ENCODE data around the gene MTCH1.

The MTCH1 gene

GRCh38 chr6:36985808-36986703 is at the start of gene MTCH1:
MTCH1 (minus strand) TSS chr6:36986196; CDS start chr6:36986173, 23 bp downstream.
- peak within 1 kb of the TSS; percentile 78 for H3K4me3 ChIP-seq (replicated peaks; ENCODE audit: low read depth, low read length)
- no peak for TF ChIP-seq CTCF (IDR thresholded peaks at IDR 0.05; ENCODE audit: low read depth, low read length, missing control alignments)
- peak; percentile 43 for DNase-seq (ENCODE audit: extremely low read depth, low read depth)

GRCh38 chr6:37033819-37034795 is 48.1 kb upstream of the MTCH1 start:
- DNase-seq (ENCODE audit: extremely low read depth, low read depth) = no peak
- TF ChIP-seq CTCF (IDR thresholded peaks at IDR 0.05; ENCODE audit: low read depth, low read length, missing control alignments) = no peak
- H3K4me3 ChIP-seq (replicated peaks; ENCODE audit: low read depth, low read length) = no peak overlapping the region

DNA sequence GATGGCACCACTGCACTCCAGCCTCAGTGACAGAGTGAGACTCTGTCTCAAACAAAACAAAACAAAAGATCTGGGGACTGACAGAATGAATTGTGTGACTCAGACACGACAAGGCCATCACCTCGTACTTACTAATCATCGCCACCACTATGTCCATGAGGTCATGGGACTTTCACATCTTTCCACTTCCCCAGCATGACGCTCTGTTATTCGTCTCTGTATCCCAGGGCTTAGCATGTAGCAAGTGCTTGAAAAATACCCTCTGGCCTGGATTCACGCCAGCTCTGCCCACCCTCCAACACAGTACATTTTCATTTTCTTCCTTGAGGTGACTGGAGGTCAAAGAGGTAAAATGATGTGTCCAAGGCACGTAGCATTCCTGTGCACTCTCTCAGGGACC is 47.3 kb upstream of the MTCH1 start:
- no peak overlapping the region for H3K4me3 ChIP-seq (replicated peaks; ENCODE audit: low read depth, low read length)
- TF ChIP-seq CTCF (IDR thresholded peaks at IDR 0.05; ENCODE audit: low read depth, low read length, missing control alignments) = no peak
- DNase-seq (ENCODE audit: extremely low read depth, low read depth) = no peak

DNA sequence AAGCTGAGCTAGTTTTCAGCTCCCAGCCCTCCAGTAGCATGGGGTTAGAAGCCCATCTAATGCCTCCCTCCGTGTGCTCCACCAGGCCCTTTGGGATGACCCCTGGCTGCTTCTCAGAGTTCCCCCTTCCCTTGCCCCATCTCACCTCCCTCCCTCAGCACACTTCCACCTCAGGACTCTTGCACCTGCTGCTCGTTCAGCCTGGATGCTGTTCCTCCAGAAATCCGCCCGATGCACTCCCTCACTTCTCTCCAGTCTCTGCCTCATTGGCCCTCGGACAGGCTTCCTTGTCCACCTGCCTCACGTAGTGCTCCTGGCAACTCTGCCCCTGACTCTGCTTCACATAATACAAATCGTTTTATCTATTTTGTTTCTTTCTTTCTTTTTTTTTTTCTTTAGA is 46.2 kb upstream of the MTCH1 start:
- TF ChIP-seq CTCF (IDR thresholded peaks at IDR 0.05; ENCODE audit: low read depth, low read length, missing control alignments) = no peak
- no peak for DNase-seq (ENCODE audit: extremely low read depth, low read depth)
- H3K4me3 ChIP-seq (replicated peaks; ENCODE audit: low read depth, low read length) = no peak overlapping the region

DNA sequence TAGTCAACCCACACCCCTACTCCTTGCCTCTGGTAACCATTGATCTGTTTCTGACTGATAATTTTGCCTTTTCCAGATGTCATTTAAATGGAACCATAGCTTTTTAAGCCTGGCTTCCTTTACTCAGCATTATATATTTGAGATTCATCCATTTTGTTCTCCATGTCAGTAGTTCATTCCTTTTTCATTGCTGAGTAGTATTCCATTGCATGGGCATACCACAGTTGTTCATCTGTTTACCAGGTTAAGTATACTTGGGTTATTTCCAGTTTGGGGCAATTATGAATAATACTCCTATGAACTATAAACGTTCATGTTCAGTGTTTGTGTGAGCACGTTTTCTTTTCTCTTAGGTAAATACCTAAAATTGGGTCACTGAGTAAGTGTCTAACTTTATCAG is 44.6 kb upstream of the MTCH1 start:
- no peak for DNase-seq (ENCODE audit: extremely low read depth, low read depth)
- no peak for TF ChIP-seq CTCF (IDR thresholded peaks at IDR 0.05; ENCODE audit: low read depth, low read length, missing control alignments)
- no peak overlapping the region for H3K4me3 ChIP-seq (replicated peaks; ENCODE audit: low read depth, low read length)

GRCh38 chr6:37029249-37029971 is 43.4 kb upstream of the MTCH1 start:
- TF ChIP-seq CTCF (IDR thresholded peaks at IDR 0.05; ENCODE audit: low read depth, low read length, missing control alignments) = peak; percentile 68
- H3K4me3 ChIP-seq (replicated peaks; ENCODE audit: low read depth, low read length) = no peak overlapping the region
- DNase-seq (ENCODE audit: extremely low read depth, low read depth) = peak; percentile 48

All from HFF-Myc (cell line).